Posterior vena cava (tissue), 2 donors: ENCODE data around the gene CAMTA2. TPM values are rescaled to one million over a fixed set of nuclear protein-coding genes. Genes with fewer than 3 reads are reported as not detected.
"Not testable (repeated sequence)": the region's sequence is repeated elsewhere in the genome, so short reads cannot be mapped to it uniquely, and the experiment has no call there.

Experiments used
- DNase-seq: peaks from one replicate; pipeline ENCODE4 v3.0.0-alpha.2; 2020; ENCODE audit warnings: low spot score
- intact Hi-C, 2 donors: fragments of 100-400 bp; cut with DNase I; formaldehyde crosslinking; loops; one replicate each; pipeline versions ENCODE4 v1.14.1 to v1.14.2; 2022 to 2023
- microRNA-seq, 2 donors: library from miRNA; unstranded; fragments of <30 nt; microRNA quantifications; one replicate each; pipeline ENCODE4 v1.2.0, GENCODE V29; 2020 to 2021; ENCODE audit warnings: borderline microRNAs expressed in 2 of 2
- total RNA-seq, 2 donors: library from RNA; stranded (reverse); fragmentation: NEBNext Ultra II Directional; extraction: Animal tissue kit (Norgen Biotek cat#: 25700); gene quantifications; one replicate each; pipeline ENCODE4 v1.2.1, GENCODE V29; 2021
- donor health status: DM: yes; HTN: yes; CAD: no.
- donor health status: DM: yes; HTN: yes; CAD: no.

CAMTA2 gene
- total RNA-seq, 2 donors from 2014 or later = 52.0 to 72.2 TPM

GRCh38 chr17:4938069-4938491 lies 49.4 kb downstream of the CAMTA2 start:
- intact Hi-C loops = no loop called here
- no peak for DNase-seq

- intact Hi-C loops = no loop called here
- no peak for DNase-seq
Measured at GRCh38 chr17:4937553-4937952, 49.9 kb downstream of the CAMTA2 start.

- DNase-seq = no peak
- intact Hi-C loops = no loop called here
Measured at GRCh38 chr17:4936436-4936835, 51.0 kb downstream of the CAMTA2 start.

- intact Hi-C loops = no loop called here
- DNase-seq = no peak
Measured at GRCh38 chr17:4935650-4936049, 51.8 kb downstream of the CAMTA2 start.

GRCh38 chr17:4934173-4934979 lies 53.1 kb downstream of the CAMTA2 start:
- intact Hi-C loops = loop anchor here in 1 of 2 donors (5.0 kb wide), 1 partner anchor 1187 kb away; no protein-coding TSS in a partner anchor

GRCh38 chr17:4933646-4934045 lies 53.8 kb downstream of the CAMTA2 start:
- intact Hi-C loops = loop anchor here in 1 of 2 donors (5.0 kb wide), 1 partner anchor 1186 kb away; no protein-coding TSS in a partner anchor
- DNase-seq = no peak

More at GRCh38 chr17:4934173-4934979, 53.1 kb downstream of the CAMTA2 start:
- no peak for DNase-seq

- DNase-seq = no peak
- intact Hi-C loops = loop anchor here in 1 of 2 donors (5.0 kb wide), 1 partner anchor 1185 kb away; no protein-coding TSS in a partner anchor
Measured at GRCh38 chr17:4932756-4933155, 54.7 kb downstream of the CAMTA2 start.

- DNase-seq = no peak
- intact Hi-C loops = loop anchor here in 1 of 2 donors (5.0 kb wide), 1 partner anchor 1185 kb away; no protein-coding TSS in a partner anchor
Measured at GRCh38 chr17:4931963-4932362, 55.5 kb downstream of the CAMTA2 start, which contains the start of gene GP1BA. TSS of gene GP1BA (plus strand) at chr17:4932277. CDS start at chr17:4932605, 328 bp downstream.

GRCh38 chr17:4928881-4929280 lies 58.6 kb downstream of the CAMTA2 start:
- intact Hi-C loops = no loop called here
- no peak for DNase-seq

- intact Hi-C loops, DNase-seq: not testable (repeated sequence)
Measured at GRCh38 chr17:4926577-4927335, 60.7 kb downstream of the CAMTA2 start.

GRCh38 chr17:4921320-4921719 lies 66.2 kb downstream of the CAMTA2 start:
- intact Hi-C loops = no loop called here
- no peak for DNase-seq

GRCh38 chr17:4920351-4921048 lies 67.0 kb downstream of the CAMTA2 start:
- intact Hi-C loops = no loop called here
- DNase-seq = no peak

- no peak for DNase-seq
- intact Hi-C loops = no loop called here
Measured at GRCh38 chr17:4919511-4920047, 67.9 kb downstream of the CAMTA2 start.

Small RNAs within 50 kb of the gene (microRNA-seq; reads per million reads assigned to microRNA genes)
- gene MIR6864 = 0.52 to 0.97 reads per million in 2 donors
- gene MIR6865 = 0 reads per million in 2 donors

Other genes starting within 250 kb of the CAMTA2 start
- gene ZMYND15, start 247.8 kb downstream of the CAMTA2 start, total RNA-seq = 1 to 10 TPM; 1.1 to 1.2 TPM
- gene CXCL16, start 247.7 kb downstream of the CAMTA2 start, total RNA-seq = 10 to 100 TPM; 14.8 to 20.4 TPM
- gene TM4SF5, start 215.8 kb downstream of the CAMTA2 start, total RNA-seq = not detected
- 1 to 10 TPM; 2.1 to 3.4 TPM for gene VMO1, start 201.3 kb downstream of the CAMTA2 start, total RNA-seq
- not detected for gene GLTPD2, start 198.7 kb downstream of the CAMTA2 start, total RNA-seq
- gene PSMB6, start 191.5 kb downstream of the CAMTA2 start, total RNA-seq = 100 to 1,000 TPM in 1 of 2 donors, 10 to 100 TPM in 1; 87.5 to 103 TPM
- 10 to 100 TPM; 22.2 to 30.3 TPM for gene PLD2, start 180.5 kb downstream of the CAMTA2 start, total RNA-seq
- 10 to 100 TPM; 53.3 to 67.0 TPM for gene MINK1, start 154.3 kb downstream of the CAMTA2 start, total RNA-seq
- 1 to 10 TPM in 1 of 2 donors, under 1 TPM in 1; 1.00 to 1.3 TPM for gene C17orf107, start 88.1 kb downstream of the CAMTA2 start, total RNA-seq
- 1 to 10 TPM in 1 of 2 donors, under 1 TPM in 1; 0.57 to 1.5 TPM for gene CHRNE, start 84.6 kb downstream of the CAMTA2 start, total RNA-seq
- gene GP1BA, start 55.4 kb downstream of the CAMTA2 start, total RNA-seq = not detected
- 10 to 100 TPM; 33.0 to 43.7 TPM for gene SLC25A11, start 47.6 kb downstream of the CAMTA2 start, total RNA-seq
- gene RNF167, start 47.4 kb downstream of the CAMTA2 start, total RNA-seq = 10 to 100 TPM; 62.7 to 77.3 TPM
- 100 to 1,000 TPM; 582 to 588 TPM for gene PFN1, start 39.1 kb downstream of the CAMTA2 start, total RNA-seq
- gene ENO3, start 36.6 kb downstream of the CAMTA2 start, total RNA-seq = 1 to 10 TPM; 3.2 to 4.3 TPM
- 10 to 100 TPM; 47.0 to 50.7 TPM for gene SPAG7, start 19.9 kb downstream of the CAMTA2 start, total RNA-seq
- 1 to 10 TPM in 1 of 2 donors, under 1 TPM in 1; 0.60 to 1.3 TPM for gene INCA1, start 9.8 kb upstream of the CAMTA2 start, total RNA-seq
- gene KIF1C, start 10.3 kb upstream of the CAMTA2 start, total RNA-seq = 100 to 1,000 TPM; 192 to 254 TPM
- gene SLC52A1, start 47.8 kb upstream of the CAMTA2 start, total RNA-seq = under 1 TPM in 1 of 2 donors, not detected in 1; 0.14 TPM
- gene ZFP3, start 90.8 kb upstream of the CAMTA2 start, total RNA-seq = 1 to 10 TPM; 4.1 to 4.6 TPM
- 1 to 10 TPM; 3.7 to 6.3 TPM for gene ZNF232, start 124.2 kb upstream of the CAMTA2 start, total RNA-seq
- under 1 TPM in 1 of 2 donors, not detected in 1; 0.19 TPM for gene USP6, start 128.4 kb upstream of the CAMTA2 start, total RNA-seq
- 1 to 10 TPM; 5.7 to 6.8 TPM for gene ZNF594, start 204.2 kb upstream of the CAMTA2 start, total RNA-seq
- 1 to 10 TPM; 4.5 to 7.3 TPM for gene SCIMP, start 247.2 kb upstream of the CAMTA2 start, total RNA-seq